ENCODE data around the gene STX19.

The STX19 gene

GRCh38 chr3:94066506-94067500 lies 38.4 kb upstream of the STX19 start:
- TF ChIP-seq CTCF (IDR thresholded peaks at IDR 0.05; ENCODE audit: borderline replicate concordance, control extremely low read depth, extremely low read depth, insufficient read depth, missing control alignments), result no peak
- in situ Hi-C loops (cut with MboI; ENCODE audit: low sequenced_read_pairs, unreplicated experiment), result no loop called here

GRCh38 chr3:94065819-94066480 lies 37.6 kb upstream of the STX19 start:
- TF ChIP-seq CTCF (IDR thresholded peaks at IDR 0.05; ENCODE audit: borderline replicate concordance, control extremely low read depth, extremely low read depth, insufficient read depth, missing control alignments), result no peak
- in situ Hi-C loops (cut with MboI; ENCODE audit: low sequenced_read_pairs, unreplicated experiment), result no loop called here
- no peak for DNase-seq (ENCODE audit: low spot score)

More at GRCh38 chr3:94066506-94067500, 38.4 kb upstream of the STX19 start:
- DNase-seq (ENCODE audit: low spot score), result no peak

- no peak for TF ChIP-seq CTCF (IDR thresholded peaks at IDR 0.05; ENCODE audit: borderline replicate concordance, control extremely low read depth, extremely low read depth, insufficient read depth, missing control alignments)
Measured at GRCh38 chr3:94065122-94065521, 36.7 kb upstream of the STX19 start.

GRCh38 chr3:94064243-94064860 lies 36.0 kb upstream of the STX19 start:
- in situ Hi-C loops (cut with MboI; ENCODE audit: low sequenced_read_pairs, unreplicated experiment), result no loop called here
- TF ChIP-seq CTCF (IDR thresholded peaks at IDR 0.05; ENCODE audit: borderline replicate concordance, control extremely low read depth, extremely low read depth, insufficient read depth, missing control alignments), result no peak
- no peak for DNase-seq (ENCODE audit: low spot score)

More at GRCh38 chr3:94065122-94065521, 36.7 kb upstream of the STX19 start:
- in situ Hi-C loops (cut with MboI; ENCODE audit: low sequenced_read_pairs, unreplicated experiment), result no loop called here
- DNase-seq (ENCODE audit: low spot score), result no peak

GRCh38 chr3:94063496-94064119 lies 35.2 kb upstream of the STX19 start:
- no peak for TF ChIP-seq CTCF (IDR thresholded peaks at IDR 0.05; ENCODE audit: borderline replicate concordance, control extremely low read depth, extremely low read depth, insufficient read depth, missing control alignments)
- DNase-seq (ENCODE audit: low spot score), result no peak
- in situ Hi-C loops (cut with MboI; ENCODE audit: low sequenced_read_pairs, unreplicated experiment), result no loop called here

Measured in GM13976 (cell line).